GM18858 (cell line): ENCODE measurements around the gene ATP11A.
A peak's percentile ranks its signal among the peaks of the same experiment; 100 is the strongest.

ENCODE experiments used
- ATAC-seq: cut with Tn5 transposase; IDR thresholded peaks from one replicate; pipeline ENCODE4 v1.9.1; 2021; ENCODE audit not compliant: unreplicated experiment

Gene ATP11A

GRCh38 chr13:112721198-112722104 is 31.6 kb downstream of the ATP11A start:
- ATAC-seq: no peak

DNA sequence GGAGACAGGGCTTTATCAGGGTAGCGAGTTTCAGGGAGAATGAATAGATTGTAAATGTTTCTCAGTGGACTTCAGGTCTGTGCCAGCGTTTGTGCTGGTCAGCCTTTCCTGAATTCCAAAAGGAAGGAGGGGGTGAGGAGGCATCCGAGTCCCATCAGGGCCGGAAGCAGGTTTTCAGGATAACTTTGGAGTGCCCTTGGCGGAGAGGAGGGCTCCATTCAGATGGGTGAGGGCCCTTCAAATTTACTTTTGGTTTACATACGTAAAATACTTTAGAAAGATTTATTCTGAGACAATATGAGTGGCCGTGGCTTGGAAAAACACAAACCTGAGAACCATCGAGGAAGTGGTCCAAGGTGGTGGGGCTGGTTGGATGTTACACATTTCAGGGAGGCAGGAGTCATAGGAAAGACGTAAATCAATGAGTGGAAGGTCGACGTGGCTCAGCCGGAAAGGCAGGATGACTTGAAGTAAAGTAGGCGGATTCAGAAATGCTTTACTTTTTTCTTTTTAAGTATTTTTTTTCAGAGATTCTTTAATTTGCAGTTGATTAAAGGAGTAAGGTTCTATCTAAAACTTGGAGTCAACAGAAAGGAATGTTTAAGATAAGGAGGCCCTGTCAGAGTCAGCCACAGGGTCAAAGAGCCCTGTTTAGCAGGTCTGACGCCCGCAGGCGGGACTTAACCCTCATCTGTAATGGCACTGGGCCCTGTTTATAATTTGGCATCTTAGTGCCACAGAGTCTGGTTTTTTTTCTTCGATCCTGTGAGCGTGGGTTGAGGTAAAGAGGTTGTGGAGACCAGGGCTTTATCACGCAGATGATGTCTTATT is 32.8 kb downstream of the ATP11A start:
- no peak for ATAC-seq

GRCh38 chr13:112723771-112724170 is 33.9 kb downstream of the ATP11A start:
- no peak for ATAC-seq

DNA sequence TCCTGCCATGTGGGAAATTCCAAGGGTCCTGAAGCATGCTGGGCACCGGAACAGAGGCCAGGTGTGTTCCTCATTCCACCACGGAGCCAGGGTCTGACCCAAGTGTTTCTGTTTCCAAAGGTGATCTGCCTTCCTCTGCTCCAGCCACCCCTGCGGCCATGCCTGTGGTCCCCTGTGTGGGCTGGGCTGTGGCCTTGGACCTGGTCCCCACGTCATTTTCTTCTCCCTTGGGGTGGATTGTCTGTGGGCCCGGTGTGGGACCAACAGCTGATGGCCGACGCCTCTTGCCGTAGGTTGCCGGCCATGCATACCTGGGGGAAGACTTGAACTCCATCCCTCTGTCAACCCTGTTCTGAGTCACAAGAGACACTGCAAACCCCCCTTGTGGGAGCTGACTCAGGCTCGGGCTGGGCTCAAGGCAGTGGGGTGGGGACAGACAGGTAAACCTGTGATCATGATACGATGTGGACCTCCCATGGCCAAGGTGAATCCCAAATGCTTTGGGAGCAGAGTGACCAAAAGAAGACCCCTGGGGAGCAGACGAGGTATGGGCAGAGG is 35.0 kb downstream of the ATP11A start:
- ATAC-seq: no peak

GRCh38 chr13:112725346-112726015 is 35.6 kb downstream of the ATP11A start:
- peak; percentile 48 for ATAC-seq

GRCh38 chr13:112726016-112726767 is 36.4 kb downstream of the ATP11A start:
- ATAC-seq: peak; percentile 13

DNA sequence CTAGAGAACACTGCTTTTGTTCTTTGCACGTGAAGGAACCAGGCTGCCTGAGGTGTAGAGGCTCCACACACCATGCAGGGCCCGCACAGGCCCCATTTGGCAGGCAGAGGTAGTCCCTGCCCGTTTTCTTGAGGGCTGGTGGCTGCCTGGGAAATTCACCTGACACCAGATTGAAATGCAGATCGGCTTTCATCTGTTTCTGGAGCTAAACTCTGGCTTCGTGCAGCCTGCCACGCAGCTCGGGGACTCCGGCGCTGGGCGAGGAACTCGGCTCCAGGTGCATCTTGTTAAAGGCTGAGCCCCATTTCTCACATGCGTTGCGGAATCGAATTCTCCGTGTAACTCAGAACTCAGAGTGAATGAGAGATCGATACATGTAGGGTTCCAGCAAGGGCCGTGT is 37.7 kb downstream of the ATP11A start:
- ATAC-seq: no peak

GRCh38 chr13:112728375-112729126 is 38.7 kb downstream of the ATP11A start:
- ATAC-seq: no peak

DNA sequence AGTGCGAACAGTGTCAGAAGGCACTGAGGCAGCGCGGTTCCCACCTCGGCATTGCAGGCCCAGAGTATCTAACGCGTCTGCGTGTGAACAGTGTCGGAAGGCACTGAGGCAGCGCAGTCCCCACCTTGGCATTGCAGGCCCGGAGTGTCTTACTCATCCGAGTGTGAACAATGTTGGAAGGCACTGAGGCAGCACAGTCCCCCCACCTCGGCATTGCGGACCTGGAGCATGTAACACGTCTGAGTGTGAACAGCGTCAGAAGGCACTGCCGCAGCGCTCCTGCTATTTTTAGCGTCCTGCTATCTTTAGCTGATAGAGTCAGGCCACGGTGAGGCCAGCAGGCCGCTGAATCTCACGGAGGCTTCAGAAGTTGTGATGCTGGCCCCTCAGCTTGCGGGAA is 39.6 kb downstream of the ATP11A start:
- no peak for ATAC-seq

- ATAC-seq: no peak
Observed at GRCh38 chr13:112730157-112730671, 40.4 kb downstream of the ATP11A start.

DNA sequence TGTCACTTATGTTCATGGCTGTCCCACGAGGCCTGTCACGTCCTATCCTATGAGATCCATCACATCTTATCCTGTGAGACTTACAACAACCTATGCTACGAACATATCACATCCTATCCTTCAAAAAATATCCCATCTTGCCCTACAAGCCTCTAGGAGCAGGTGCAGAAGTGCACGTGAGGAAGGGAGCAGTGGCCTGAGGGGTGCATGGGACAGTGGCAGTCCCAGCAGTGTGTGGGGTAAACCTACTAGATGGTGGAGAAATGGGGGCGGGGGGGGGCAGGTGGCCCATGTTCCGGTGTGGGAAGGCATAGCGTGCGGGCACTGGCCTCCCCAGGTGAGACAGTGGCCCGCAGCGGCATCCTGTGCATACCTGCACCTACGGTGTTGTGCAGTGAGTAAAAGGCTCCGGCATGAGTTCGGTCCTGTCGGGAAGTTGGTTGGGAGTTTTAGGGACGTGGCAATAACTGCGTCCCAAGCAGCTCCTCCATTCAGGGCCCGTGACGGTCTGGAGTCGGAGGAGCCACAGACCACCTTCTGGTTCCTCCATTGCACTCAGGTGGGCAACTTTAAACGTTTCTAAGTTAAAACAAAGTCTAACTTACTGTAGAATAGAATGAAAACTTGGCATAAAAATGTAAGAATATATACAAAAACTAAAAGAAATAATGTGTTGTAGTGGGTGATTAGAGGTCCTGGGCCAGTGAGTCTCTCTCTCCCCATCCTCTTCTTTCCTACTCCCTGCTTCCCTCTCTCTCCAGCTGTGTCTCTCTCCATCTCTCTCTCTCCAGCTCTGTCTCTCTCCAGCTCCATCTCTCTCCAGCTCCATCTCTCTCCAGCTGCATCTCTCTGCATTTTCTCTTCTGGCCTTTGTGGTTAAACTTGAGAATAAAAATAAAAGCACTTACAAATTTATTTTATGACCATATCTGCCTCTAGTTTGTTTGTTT is 42.1 kb downstream of the ATP11A start:
- no peak for ATAC-seq

GRCh38 chr13:112732679-112733078 is 42.8 kb downstream of the ATP11A start:
- no peak for ATAC-seq

GRCh38 chr13:112733112-112733511 is 43.3 kb downstream of the ATP11A start:
- no peak for ATAC-seq

DNA sequence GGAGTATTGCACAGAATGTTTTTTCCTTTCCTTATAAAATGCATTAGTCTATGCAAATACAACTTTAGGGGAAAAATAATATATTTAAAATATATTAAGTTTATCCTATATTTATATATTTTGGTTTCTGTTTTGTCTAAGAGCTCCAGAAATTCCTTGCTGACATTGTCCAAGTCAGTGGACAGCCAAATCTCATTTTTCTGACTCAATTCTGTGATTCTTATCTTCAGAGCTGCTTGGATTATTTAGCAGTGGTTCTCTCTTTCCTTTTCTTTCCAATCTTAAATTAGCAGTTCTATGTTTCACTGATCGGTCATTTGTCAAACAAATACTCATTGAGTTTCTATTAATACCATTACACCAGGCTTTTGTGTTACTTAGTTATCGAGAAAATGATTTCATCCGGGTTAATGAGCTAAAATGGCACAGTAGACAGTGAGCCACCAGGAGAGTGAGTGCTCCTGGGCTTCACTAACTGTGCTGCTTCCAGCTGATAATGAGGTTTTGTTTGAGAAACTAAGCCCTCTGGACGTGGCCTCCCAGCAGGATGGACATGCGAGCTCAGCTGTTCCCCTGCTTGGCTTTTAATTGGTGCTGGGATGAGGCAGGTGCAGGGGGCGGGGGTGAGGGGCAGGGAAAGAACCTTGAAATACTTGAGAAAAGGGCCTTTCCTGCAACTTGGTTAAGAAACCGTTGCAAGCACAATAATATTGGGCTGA is 44.0 kb downstream of the ATP11A start:
- ATAC-seq: no peak

DNA sequence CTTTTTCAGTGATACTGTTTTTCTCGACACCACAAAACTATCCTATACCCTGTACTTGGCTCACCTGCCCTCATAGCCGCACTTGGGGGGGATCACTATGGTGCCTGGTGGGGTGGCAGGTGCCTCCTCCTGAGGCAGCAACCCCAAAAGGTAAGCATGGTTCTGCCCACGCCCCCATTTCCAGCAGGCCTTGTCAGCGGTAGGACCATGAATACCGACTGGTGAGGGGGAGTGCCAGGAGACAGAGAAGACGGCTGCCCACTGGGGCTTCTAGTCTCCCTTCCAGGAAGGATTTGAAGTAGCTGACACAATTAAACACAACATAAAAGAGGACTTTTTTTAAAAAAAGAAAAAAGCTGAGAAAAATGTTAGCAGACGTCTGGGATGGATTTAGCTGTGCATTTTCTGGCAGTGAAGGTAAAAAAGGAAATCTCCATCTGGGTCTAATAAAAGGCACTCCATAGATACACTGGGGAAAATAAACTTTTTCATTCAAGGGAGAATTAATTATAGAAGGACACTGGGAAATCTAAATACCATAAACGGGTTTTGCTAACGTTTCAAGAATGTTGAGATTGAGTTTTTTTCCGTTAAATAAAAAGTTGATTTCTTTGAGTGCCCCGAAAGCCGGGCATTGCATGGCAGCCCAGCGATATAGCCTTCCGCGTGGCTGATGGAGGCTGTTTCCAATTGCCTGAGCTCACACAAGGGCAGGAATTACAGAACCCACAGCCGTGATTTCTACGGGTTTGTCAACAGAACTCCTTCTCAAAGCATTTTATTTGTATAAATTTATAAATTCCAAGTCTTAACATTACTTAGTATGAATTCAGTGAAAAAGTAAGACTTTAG is 45.1 kb downstream of the ATP11A start:
- ATAC-seq: no peak

DNA sequence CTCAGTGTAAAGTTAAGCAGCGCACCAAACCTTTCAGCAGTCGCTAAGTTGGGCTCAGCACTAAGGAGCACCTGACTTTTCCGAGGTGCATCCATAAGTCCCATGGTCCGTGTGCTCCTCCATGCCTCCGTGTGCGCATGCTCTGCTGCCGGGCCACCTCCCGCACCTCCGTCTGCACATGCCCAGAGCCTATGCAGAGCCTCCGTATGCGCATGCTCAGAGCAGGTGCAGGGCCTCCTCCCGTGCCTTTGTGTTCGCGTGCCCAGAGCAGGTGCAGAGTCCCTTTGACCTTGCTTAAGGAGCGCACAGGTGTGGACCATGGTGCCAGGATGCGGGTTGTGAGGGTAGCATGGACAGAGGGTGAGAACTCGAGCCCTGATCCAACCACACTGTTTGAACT is 46.0 kb downstream of the ATP11A start:
- no peak for ATAC-seq

DNA sequence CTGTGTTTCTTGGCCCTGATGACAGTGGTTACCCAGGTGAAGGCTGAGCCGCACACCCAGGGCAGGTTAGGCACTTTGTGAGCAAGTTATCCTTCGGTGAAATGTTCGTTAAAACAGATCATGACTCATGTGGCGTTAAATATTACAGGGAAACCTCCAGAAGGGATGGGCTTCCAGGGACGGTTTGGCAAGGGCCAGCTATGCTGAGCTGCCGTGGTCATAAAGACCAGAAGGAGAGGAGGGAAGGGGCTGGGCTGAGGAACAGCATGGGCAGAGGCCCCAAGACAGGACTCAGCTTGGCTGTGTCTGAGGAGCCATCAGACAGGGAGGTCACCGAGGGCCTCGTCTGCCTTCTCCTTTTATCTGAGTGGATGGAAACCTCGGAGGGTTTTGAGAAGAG is 47.5 kb downstream of the ATP11A start:
- no peak for ATAC-seq
